ENCODE results near the gene YIPF7. TPM values are rescaled to one million over a fixed set of nuclear protein-coding genes. Genes with fewer than 3 reads are reported as not detected.

The YIPF7 gene
- total RNA-seq, 1 experiment from 2014 or later, result not detected

GRCh38 chr4:44668526-44668925 lies 17.1 kb upstream of the YIPF7 start:
- H3K36me3 Mint-ChIP-seq (ENCODE audit: insufficient read depth in 1 of 3, low read depth in 3 of 3), result no peaks in the 10 kb centered on the region
- Histone ChIP-seq H3K79me2 (ENCODE audit: insufficient read depth, low read length) (no peaks in the 10 kb centered on the region), H4K8ac (replicated peaks; ENCODE audit: insufficient read length, low read depth, low read length) (no peak overlapping the region), H3K18ac (ENCODE audit: insufficient read length, low read depth, low read length) (no peak overlapping the region), H3K14ac (ENCODE audit: insufficient read depth, low read length) (no peak overlapping the region), H3T11ph (ENCODE audit: low read length) (no peak overlapping the region), H3K23ac (ENCODE audit: insufficient read length, low read depth, low read length) (no peak overlapping the region), H4K91ac (ENCODE audit: insufficient read length, low read depth, low read length) (no peak overlapping the region), H2BK12ac (ENCODE audit: insufficient read length, low read depth, low read length) (no peak overlapping the region), H2BK120ac (ENCODE audit: low read depth, low read length, poor library complexity, severe bottlenecking) (no peak overlapping the region), H3K9ac (ENCODE audit: extremely low read depth, insufficient read length, low read length) (no peak overlapping the region), H2BK20ac (ENCODE audit: low read depth, low read length, poor library complexity, severe bottlenecking) (no peak overlapping the region), H3K9me3 (ENCODE audit: control insufficient read depth, low read depth, low read length) (no peaks in the 10 kb centered on the region), H2BK15ac (ENCODE audit: low read depth, low read length) (no peak overlapping the region), H4K5ac (ENCODE audit: insufficient read length, low read depth, low read length) (no peak overlapping the region), H2AFZ (ENCODE audit: low read length) (no peak overlapping the region), H3K4me2 (ENCODE audit: insufficient read depth, insufficient read length, low read length) (no peak overlapping the region), H2BK5ac (ENCODE audit: insufficient read length, low read length) (no peak overlapping the region), H3K79me1 (ENCODE audit: insufficient read depth, low read depth, low read length, poor library complexity, severe bottlenecking) (no peaks in the 10 kb centered on the region), H2AK5ac (ENCODE audit: insufficient read length, low read length) (no peak overlapping the region), H3K4me1 (ENCODE audit: insufficient read depth, low read length) (no peaks in the 10 kb centered on the region), H4K20me1 (ENCODE audit: control insufficient read depth, insufficient read depth, insufficient read length) (no peaks in the 10 kb centered on the region), H3K4ac (ENCODE audit: low read depth, low read length) (no peak overlapping the region), H3K27ac (ENCODE audit: insufficient read length, low read depth, low read length) (no peak overlapping the region), H3K27me3 (ENCODE audit: insufficient read depth, low read length) (no peaks in the 10 kb centered on the region), H3K56ac (ENCODE audit: insufficient read length, low read depth, low read length) (no peak overlapping the region), H3K23me2 (ENCODE audit: insufficient read length, low read depth, low read length, poor library complexity, severe bottlenecking) (no peaks in the 10 kb centered on the region)
- no peaks in the 10 kb centered on the region for H3K9me3 Mint-ChIP-seq
- WGBS (ENCODE audit: extremely low coverage, insufficient read length, low lambda C conversion rate), result no CpG with 5 or more reads among the region's 2 CpGs
- no peak overlapping the region for H3K27ac Mint-ChIP-seq
- H3K4me3 Mint-ChIP-seq, result no peak overlapping the region
- no peaks in the 10 kb centered on the region; a peak in 1 of 4 replicates for H3K4me1 Mint-ChIP-seq
- TF ChIP-seq CTCF (conservative IDR thresholded peaks at IDR 0.05), result no peak
- no peak for DNase-seq
- peaks cover 13% of the 10 kb centered on the region for H3K27me3 Mint-ChIP-seq (ENCODE audit: low read depth)

Measured in H9 (cell line).